Raji (cell line): ENCODE measurements around the gene DCBLD2.

Source experiments
- POLR2A ChIP-seq: IDR thresholded peaks from 2 replicates; pipeline ENCODE4 v1.6.1; 2011; ENCODE audit warnings: low read depth, low read length, control low read depth; ENCODE audit not compliant: insufficient read depth

Gene DCBLD2

DNA sequence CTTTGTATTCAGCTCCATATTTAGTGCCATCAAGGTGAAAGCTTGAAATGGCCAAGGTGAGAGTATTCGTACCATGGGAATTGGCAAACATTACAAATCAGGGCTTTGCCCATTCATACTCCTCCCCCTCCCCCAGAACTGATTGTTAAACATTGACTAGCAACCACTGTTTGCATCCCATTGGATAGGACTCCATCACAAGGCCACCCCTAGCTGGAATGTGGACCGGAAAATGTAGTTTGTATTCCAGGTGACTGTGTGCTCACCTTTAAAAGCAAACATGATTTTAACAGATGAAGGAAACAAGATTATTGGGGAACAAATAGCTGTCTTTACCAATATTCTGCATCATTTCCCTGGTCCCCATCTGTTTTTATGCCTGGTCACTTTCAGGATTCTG lies 124.2 kb downstream of the DCBLD2 start:
- TF ChIP-seq POLR2A: no peak

GRCh38 chr3:98776140-98776493 lies 125.4 kb downstream of the DCBLD2 start:
- no peak for TF ChIP-seq POLR2A

GRCh38 chr3:98775459-98776139 lies 125.9 kb downstream of the DCBLD2 start:
- no peak for TF ChIP-seq POLR2A

DNA sequence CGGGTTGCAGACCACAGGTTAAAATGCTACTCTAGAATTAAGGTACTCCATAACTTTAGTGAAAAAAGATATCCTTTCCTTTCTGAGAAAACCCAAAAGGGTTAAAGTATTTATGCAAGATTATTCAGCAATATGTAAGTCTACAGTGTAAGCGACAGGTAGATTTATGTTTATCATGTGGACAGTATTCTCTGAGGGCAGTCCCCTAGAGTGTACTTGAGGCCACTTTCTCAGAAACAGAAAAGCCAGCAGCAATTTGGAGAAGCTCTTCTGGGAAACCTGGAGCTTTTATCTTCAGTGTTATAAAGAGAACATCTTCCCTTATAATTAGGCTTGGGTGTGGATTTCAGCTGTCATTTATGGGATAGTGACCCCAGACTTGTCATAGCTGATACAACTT lies 129.5 kb downstream of the DCBLD2 start:
- no peak for TF ChIP-seq POLR2A

- no peak for TF ChIP-seq POLR2A
These were observed 131.0 kb downstream of the DCBLD2 start for GRCh38 chr3:98770261-98771039.

DNA sequence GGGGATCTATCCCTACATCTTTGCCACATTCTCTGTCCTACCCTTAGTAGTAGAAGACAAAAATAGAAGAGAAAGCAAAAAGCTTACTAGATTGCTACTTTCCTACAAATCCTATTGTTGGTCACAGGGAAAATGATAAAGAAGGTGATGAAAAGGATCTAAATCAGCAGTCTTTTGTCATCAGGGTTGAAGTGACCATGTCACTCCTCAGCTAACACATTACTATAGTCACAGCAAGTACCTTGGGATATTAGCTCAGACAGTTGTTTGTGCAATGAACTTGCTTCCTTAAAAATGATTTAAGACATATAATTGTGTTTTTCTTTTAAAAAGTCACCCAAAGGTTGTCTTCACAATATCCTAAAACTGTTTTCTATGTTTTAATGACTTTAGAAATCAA lies 132.0 kb downstream of the DCBLD2 start:
- TF ChIP-seq POLR2A: no peak

DNA sequence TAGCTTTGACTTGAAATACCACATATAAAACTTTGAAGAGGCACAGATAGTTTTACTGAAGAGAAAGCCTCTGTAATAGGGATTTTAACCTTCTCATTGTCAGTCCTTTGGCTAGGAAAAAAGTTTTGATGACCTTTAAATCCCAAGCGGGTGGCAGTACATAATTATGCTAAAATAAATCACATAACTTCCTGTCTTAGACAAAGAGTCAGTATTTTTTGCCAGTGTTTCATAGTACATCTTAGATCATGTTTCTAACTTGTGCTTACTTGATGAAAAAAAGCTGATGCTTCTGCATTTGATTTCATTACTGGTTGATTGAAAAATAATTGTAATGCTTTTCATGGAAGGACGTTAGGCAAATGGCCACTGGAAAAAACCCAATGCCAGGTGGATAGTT lies 132.5 kb downstream of the DCBLD2 start:
- TF ChIP-seq POLR2A: no peak

- TF ChIP-seq POLR2A: no peak
These were observed 134.6 kb downstream of the DCBLD2 start for GRCh38 chr3:98766924-98767323.

- no peak for TF ChIP-seq POLR2A
These were observed 135.8 kb downstream of the DCBLD2 start for GRCh38 chr3:98765721-98766120.

GRCh38 chr3:98764472-98764884 lies 137.0 kb downstream of the DCBLD2 start:
- no peak for TF ChIP-seq POLR2A

GRCh38 chr3:98763819-98764418 lies 137.6 kb downstream of the DCBLD2 start:
- no peak for TF ChIP-seq POLR2A

DNA sequence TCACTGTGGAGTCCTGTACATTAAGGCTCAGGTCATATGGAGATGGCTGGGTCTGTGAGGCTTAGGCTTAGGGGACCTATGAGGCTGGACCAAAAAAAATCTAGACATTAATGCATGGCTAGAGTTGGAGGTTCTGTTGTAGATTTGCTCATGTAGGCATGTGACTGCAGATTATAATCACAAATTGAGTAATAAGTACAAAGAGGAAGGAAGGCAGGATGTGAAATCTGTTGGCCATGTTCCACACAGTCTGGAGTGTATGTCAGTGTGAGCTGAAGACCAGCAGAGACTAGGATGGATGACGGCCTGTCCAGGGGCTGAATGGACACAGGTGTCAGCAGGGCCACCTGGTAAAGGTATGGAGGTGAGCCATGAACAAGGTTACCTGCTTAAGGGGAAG lies 138.4 kb downstream of the DCBLD2 start, which contains the start of gene ST3GAL6:
Gene ST3GAL6, plus strand, starts transcription at position 265 of the 400 bp plus-strand sequence. CDS start 5,101 bp downstream, outside the sequence.
- TF ChIP-seq POLR2A: no peak

DNA sequence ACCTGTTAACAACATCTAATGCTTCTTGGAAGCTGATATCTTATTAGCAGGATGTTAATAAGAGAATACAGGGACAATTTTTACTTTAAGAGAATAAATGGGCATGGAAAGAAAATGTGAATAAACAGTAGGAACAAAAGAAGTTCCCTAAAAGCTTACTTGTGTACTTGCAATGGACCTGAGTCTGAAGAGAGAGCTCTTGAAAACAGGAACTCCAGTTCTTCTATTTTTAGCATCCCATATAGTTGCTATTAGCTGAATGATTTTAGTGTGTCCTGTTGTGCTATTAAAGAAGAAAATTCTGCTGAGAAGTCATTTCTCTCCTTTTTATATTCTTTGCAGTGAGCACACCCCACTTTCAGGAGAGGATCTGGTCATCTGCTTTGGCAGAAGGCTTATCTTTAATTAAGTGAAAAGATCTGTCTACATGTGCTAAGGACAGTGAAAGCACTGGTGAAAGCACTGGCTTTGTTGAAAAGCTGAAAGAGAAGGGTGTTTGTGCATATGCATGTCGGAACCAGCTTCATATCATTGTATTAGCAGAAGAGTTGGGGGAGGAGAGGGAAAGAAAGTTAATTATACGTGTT lies 139.8 kb downstream of the DCBLD2 start:
- TF ChIP-seq POLR2A: no peak

- TF ChIP-seq POLR2A: no peak
These were observed 141.9 kb downstream of the DCBLD2 start for GRCh38 chr3:98759629-98760028.

DNA sequence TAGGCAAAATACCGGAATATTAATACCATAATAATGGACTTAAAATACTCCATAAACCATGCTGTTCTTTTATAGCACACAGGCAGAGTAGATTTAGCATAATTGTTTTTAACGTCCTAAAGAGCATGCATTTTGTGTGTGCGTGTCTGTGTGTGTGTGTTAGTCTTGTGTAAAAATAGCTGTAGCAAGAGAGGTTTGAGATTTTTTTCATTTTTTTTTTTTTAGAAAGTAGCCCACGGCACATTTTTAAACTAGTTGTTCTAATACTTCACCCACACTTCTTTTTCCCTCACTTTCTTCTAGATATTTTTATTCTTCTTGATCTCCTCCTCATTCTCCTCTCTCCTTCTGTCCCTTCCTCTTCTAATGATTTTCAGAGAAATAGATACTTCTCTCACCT lies 145.9 kb downstream of the DCBLD2 start:
- no peak for TF ChIP-seq POLR2A

DNA sequence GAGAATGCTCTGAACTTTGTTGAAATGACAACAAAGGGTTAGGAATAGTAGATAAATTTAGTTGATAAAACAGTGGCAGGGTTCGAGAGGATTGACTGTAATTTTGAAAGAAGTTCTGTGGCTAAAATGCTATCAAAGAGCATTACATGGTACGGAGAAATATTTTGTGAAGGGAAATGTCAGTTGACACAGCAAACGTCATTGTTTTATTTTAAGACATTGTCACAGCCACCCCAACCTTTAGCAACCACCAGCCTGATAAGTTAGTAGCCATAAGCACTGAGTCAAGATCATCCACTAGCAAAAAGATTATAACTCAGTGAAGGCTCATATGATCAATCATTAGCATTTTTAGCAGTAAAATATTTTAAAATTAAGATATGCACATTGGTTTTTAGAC lies 147.0 kb downstream of the DCBLD2 start:
- no peak for TF ChIP-seq POLR2A
